NCI-H1694 treated with DMSO at 0.1 percent for 48 hours (cell line): ENCODE data around the gene GRAMD4.
"Not testable (repeated sequence)": the region's sequence is repeated elsewhere in the genome, so short reads cannot be mapped to it uniquely, and the experiment has no call there.

Experiments
- DNase-seq: peaks from one replicate; lab custom pipeline; 2025; lab: John Stamatoyannopoulos, UW

The GRAMD4 gene

GRCh38 chr22:46620588-46621242 is 529 bp downstream of the GRAMD4 start:
- DNase-seq = no peak

- DNase-seq = not testable (repeated sequence)
Measured at GRCh38 chr22:46621243-46621930, 1.2 kb downstream of the GRAMD4 start.

GRCh38 chr22:46622081-46622521 is 1.9 kb downstream of the GRAMD4 start:
- DNase-seq = peak; percentile 19

- DNase-seq = no peak
Measured at GRCh38 chr22:46625113-46625842, 5.1 kb downstream of the GRAMD4 start.

- no peak for DNase-seq
Measured at GRCh38 chr22:46625843-46626349, 5.7 kb downstream of the GRAMD4 start.

GRCh38 chr22:46626356-46626755 is 6.2 kb downstream of the GRAMD4 start:
- DNase-seq = no peak

GRCh38 chr22:46626911-46627805 is 7.0 kb downstream of the GRAMD4 start:
- no peak for DNase-seq

- DNase-seq = no peak
Measured at GRCh38 chr22:46627806-46628482, 7.8 kb downstream of the GRAMD4 start.

GRCh38 chr22:46628756-46629155 is 8.6 kb downstream of the GRAMD4 start:
- DNase-seq = no peak

GRCh38 chr22:46629291-46629690 is 9.1 kb downstream of the GRAMD4 start:
- DNase-seq = no peak

GRCh38 chr22:46631113-46631512 is 10.9 kb downstream of the GRAMD4 start:
- DNase-seq = no peak

GRCh38 chr22:46632646-46633249 is 12.6 kb downstream of the GRAMD4 start:
- DNase-seq = no peak

- DNase-seq = no peak
Measured at GRCh38 chr22:46633334-46633890, 13.2 kb downstream of the GRAMD4 start.

- DNase-seq = no peak
Measured at GRCh38 chr22:46634011-46634699, 14.0 kb downstream of the GRAMD4 start.

- DNase-seq = not testable (repeated sequence)
Measured at GRCh38 chr22:46634973-46635685, 14.9 kb downstream of the GRAMD4 start.

GRCh38 chr22:46635756-46636155 is 15.6 kb downstream of the GRAMD4 start:
- no peak for DNase-seq

- DNase-seq = no peak
Measured at GRCh38 chr22:46636221-46637002, 16.2 kb downstream of the GRAMD4 start.
